Renal cortex interstitium (tissue), 11 donors: ENCODE measurements around the gene CSF1R. TPM values are rescaled to one million over a fixed set of nuclear protein-coding genes. Genes with fewer than 3 reads are reported as not detected.
"Not testable (repeated sequence)": the region's sequence is repeated elsewhere in the genome, so short reads cannot be mapped to it uniquely, and the experiment has no call there.

Experiments
- DNase-seq, 11 donors: peaks; one replicate each; pipeline ENCODE4 v3.0.0-alpha.2; 2013; ENCODE audit warnings: low read depth in 9 of 11, low spot score in 4 of 11; ENCODE audit errors: extremely low read depth in 1 of 11
- polyA plus RNA-seq, 3 donors: library from polyadenylated mRNA; unstranded; fragments of 120-200 nt; gene quantifications; one replicate each; pipeline ENCODE4 v1.2.1, GENCODE V29; 2013; ENCODE audit not compliant: insufficient read length in 3 of 3

Gene CSF1R
- polyA plus RNA-seq, 3 donors: 13.3 to 18.6 (median 15.9) TPM

DNA sequence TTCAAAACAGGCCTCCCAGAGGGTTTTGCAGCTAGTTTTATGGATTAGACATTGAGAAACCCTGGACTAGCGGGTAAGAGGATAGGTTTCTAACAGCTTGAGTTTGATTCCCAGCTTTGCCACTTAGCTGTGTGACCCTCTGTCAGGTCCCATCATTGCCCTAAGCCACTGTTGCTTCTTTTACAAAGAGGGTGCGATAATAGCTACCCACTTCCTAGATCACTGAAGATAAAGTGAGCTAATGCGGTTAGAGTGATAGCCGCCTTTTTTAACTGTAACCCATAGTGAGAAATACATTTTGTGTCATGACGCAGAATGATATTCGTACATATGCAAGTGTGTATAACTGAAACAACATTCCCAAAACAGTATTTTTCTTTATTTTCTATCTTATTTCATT, 40.3 kb downstream of the CSF1R start:
- no peak for DNase-seq

DNA sequence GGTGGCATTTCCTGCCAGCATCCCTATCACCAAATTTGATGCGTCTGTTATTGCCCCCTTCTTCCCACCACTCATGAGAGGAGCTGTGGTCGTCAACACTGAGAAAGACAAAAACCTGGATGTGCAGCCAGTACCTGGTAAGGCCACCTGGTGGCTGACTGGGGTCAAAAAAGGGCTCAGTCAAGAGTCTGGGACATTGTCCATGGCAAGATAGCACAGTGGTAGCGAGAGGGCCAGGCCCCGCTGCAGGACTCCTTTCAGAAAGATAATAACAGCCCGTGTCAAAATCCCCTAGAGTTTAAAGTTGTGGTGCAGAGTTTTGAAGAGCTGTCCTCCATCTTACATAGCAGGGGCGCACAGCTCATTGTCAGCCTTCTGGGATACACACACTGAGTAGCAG, 40.8 kb downstream of the CSF1R start:
- DNase-seq: no peak

DNA sequence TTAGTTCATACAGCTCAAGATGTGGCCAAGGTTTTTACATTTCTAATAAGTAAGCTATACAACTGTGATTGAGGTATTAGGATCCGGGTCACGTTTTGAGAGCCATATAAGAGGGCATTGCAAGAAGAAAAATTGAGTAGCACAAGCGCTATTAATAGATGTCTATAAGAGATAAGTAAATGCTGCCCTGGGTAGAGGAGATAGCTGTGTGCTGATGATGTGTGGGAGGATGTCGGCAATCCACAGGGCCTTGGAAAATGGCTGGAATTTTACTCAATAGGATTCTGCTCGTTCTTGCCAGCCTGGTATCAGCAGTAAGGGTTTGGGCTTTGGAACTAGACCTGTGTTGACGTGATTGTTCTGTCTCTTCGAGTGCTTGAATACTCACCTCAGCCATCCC, 41.6 kb downstream of the CSF1R start:
- DNase-seq: no peak

DNA sequence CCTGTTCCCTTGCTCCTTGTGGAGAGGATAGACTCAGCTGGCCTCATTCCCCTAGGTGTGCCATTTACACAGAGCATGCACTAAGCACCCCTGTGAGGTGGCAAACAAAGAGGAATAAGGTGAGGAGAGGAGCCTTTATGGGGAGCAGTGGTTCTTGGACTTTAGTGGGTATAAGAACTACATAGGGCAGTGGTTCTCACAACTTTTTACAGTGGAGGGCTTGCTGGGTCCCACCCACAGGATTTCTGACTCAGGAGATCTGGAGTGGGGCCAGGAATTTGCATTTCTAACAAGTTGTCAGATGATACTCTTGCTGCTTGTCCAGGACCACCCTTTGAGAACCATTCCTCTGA, 42.0 kb downstream of the CSF1R start:
- DNase-seq: no peak

DNA sequence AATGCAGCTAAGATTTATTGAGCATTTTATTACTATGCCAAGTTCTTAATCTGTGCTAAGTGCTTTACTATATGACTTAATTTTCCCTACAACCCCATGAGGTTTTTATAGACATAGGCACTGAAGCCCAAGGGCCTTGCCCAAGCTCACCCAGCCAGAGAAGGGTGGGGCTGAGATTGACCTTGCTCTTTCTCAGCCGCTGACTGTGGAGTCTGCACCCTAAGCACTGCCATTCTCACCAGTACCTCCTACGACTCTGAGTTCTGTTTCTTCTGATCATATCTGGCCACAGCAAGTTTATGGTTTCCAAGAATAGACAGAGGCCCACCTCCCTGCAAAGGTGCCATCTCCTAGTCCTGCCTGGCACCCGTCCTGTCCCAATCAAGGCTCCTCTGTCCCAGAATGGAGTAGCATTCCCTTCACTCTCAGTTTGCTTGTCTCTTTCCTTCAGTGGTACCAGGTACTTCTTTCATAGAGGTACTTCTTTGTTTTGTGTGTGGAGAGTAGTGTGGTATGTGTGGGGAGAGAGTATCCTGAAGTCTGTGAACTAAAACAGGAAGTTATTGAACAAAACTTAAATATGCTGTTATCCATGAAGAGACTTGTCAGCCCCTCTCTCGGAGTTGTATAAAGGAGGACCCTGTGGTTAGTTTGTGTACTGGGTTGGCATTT, 42.6 kb downstream of the CSF1R start:
- DNase-seq: no peak

DNA sequence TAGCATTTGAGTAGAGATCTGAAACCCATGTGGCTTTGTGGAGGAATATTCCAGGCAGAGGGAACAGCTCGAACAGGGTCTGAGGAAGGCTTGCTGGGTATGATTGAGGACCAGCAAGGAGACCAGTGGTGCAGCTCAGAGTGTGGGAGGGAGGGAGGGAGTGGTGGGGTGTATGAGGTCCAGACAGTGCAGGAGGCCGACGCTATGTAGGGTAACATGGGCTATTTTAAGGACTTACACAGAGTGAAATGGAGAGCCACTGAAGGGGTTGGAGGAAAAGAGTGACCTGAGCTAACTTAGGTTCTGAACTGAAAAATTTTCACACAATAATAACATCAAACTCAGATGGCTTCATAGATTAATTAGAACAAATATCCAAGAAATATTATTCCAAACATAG, 43.9 kb downstream of the CSF1R start:
- no peak for DNase-seq

DNA sequence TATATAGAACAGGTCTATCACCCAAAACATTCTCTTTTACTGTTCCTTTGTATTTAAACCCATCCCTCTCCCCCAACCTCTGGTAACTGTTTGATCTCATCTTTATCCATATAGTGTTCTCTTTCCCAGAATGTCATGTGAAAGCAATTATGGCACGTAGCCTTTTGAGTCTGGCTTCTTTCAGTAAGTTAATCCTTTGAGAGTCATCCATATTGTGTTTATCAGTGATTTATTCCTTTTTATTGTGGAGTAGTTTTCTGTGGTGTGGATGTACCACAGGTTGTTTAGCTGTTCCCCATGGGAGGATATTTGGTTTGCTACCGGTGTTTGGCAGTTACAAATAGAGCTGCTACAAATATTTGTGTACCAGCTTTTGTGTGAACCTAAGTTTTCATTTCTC, 47.8 kb downstream of the CSF1R start:
- no peak for DNase-seq

DNA sequence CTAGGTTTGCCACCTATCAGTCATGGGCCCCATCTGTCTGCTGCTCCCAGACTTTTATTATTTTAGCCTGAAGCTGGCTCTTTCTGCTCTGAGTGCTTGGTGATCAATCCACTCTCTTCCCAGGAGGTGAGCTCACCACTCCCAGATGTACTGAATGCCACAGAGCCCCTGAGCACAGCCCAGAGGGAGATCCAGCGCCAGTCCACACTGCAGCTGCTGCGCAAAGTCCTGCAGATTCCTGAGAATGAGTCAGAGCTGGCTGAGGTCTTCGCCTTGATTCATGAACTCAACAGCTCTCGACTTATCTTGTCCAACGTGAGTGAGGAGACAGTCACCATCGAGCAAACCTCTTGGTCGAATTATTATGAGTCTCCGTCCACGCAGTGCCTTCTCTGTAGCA, 49.8 kb downstream of the CSF1R start:
- DNase-seq: no peak

DNA sequence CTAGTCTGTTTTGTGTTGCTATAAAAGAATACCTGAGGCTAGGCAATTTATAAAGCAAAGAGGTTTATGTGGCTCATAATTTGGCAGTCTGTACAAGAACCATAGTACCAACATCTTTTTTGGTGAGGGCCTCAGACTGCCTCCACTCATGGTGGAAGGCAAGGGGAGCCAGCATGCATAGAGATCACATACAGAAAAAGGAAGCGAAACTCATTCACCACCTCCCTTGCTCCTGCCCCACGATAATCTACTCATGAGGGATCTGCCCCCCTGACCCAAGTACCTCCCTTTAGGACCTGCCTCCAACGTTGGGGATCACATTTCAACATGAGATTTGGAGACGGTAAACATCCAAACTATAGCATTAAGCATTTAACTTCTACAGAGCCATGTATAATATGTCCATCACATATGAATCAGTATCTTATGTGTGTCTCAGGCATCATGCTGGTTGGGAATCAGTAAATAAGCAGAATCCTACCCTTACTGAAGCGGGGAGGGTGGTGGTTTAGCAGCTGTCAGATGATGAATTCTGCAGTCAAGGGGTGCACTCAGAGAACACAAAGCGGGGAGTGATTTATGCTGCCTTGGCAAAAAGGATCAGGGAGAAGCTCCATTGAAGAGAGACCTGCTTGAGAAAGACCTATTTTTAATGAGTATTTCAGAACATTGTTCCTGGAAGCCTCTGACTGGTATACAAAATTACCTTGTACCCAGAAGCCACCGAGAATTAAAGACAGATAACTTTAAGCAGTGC, 51.0 kb downstream of the CSF1R start:
- DNase-seq: no peak

DNA sequence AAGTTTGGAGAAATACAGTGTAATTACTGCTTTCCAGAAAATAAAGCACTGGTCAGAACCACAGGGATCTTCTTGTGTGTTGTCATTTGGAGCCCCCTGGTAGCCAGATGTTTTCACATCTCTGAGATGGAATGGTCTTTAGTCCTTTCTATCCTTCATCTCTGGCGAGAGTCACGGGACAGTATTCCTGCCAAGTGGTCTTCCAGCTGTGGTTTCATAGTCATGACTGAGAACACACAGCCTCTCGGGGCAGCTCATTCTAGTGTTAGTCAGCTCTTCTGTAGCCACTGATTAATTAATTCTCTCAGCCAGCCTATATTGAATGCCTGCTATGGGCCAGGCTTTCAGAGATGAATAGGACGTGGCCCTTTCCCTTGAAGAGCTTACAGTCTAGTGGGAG, 51.7 kb downstream of the CSF1R start:
- DNase-seq: no peak

DNA sequence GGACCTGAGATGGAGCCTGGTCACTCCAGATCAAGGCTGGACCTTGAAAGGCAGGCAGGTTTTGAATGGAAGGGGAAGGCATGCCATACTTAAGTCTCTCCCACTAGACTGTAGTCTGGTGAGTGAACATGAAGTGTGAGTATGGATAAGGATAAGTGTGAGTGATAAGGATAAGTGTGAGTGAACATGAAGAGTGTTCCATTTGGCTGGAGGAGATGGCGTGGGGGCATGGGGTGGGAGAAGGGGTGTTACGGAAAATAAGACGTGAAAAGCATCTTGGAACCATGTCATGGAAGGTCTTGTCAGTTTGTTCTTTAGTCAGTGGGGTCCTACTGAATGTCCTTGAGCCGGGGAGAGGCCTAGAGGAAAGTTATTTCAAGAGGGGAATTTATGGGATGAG, 53.0 kb downstream of the CSF1R start:
- no peak for DNase-seq

DNA sequence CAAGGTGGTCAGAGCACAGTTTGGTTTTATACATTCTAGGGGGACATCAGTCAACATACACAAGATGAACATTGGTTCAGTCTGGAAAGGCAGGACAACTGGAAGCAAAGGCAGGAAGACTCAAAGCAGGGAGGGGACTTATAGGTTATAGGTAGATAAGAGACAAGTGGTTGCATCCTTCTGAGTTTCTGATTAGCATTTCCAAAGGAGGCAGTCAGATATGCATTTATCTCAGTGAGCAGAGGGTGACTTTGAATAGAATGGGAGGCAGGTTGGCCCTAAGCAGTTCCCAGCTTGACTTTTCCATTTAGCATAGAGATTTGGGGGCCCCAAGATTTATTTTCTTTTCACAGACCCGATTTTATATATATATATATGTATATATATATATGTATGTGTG, 58.3 kb downstream of the CSF1R start:
- not testable (repeated sequence) for DNase-seq

DNA sequence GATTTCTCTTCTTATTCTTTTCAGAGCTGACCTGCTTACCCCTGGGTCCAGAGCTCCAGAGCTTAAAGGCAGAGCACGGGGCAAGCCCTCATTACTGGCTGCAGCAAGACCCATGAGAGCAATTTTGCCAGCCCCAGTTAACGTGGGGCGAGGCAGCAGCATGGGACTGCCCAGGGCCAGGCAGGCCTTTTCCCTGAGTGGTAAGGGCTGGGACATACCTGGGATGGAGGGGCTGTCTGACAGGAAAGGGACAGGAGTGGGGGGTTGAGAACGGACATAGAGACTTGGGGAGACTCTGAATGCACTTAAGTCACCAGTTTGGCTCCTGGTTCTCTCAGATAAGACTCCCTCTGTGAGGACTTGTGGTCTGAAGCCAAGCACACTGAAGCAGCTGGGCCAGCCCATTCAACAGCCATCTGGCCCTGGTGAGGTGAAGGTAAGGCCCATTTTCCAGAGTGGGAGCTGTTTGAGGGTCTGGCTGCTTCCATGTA, 59.6 kb downstream of the CSF1R start:
- no peak for DNase-seq

DNA sequence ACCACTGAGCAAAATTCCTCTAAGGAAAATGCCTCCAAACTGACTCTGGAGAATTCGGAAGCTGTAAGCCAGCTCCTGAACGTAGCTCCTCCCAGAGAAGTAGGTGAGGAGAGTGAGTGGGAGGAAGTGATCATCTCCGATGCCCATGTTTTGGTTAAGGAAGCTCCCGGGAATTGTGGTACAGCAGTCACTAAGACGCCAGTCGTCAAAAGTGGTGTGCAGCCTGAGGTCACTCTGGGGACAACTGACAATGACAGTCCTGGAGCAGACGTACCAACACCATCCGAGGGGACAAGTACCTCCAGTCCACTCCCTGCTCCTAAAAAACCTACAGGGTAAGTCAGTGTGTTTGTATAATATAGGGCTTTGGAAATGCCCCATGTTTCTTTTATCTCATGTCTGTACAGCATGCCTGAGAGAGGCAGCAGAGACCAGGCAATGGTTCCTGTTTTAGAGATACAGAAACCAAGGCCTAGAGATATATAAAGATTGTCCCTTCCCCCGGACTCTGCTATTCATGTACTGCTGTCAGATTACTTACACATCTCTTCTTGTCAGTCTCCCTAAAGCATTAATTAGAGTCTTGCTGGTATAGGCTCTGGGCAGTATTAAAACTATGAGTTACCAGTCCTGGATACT, 61.9 kb downstream of the CSF1R start:
- DNase-seq: no peak

DNA sequence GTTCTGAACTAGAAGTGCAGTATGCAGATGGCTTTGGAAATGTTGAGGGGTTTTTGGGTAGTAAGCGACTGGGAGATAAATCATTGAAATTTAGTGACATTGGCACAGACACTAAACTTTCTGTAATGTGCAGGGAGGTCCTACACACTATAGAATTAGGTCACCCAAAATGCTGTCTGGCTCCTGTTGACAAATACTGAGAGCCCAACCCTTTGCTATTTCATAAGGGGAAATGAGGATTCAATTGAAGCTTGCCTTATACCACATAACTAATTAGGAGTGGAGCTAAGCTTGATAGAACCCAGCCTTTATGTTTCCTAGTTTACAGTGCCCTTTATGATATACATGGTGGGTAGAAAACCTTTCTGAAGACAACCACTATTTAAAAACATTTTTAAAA, 63.2 kb downstream of the CSF1R start:
- no peak for DNase-seq

DNA sequence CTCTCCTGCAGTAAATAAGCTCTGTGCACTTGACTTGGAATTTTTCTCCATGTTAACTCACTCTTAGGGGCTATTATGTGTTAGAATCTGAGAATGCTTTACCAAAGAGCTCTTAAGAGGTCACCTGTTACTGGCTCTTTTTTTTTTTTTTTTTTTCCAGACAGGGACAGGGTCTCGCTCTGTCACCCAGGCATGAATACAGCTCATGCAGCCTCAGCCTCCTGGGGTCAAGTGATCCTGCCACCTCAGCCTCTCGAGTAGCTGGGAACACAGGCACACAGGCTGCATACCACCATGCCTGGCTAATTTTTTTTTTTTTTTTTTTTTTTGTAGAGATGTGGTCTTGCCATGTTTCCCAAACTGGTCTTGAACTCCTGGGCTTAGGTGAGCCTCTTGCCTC, 63.7 kb downstream of the CSF1R start:
- DNase-seq: no peak

DNA sequence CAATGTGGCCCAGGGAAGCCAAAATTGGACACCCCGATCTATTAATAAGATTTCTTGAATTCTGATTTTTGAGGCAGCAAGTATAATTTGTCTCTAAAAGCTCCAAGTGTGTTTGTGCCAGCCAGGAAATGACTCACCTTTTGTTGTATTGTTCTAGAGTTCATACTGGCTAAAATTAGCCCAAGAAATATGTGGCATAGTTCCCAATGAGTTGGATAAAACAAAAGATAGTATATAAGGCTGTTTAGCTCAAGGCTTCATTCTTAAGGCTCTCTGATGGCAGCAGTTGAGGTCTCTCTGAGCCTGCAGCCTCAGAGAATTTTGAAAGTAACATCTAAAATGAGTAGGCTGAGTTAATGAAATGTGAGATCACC, 64.2 kb downstream of the CSF1R start:
- DNase-seq: no peak

DNA sequence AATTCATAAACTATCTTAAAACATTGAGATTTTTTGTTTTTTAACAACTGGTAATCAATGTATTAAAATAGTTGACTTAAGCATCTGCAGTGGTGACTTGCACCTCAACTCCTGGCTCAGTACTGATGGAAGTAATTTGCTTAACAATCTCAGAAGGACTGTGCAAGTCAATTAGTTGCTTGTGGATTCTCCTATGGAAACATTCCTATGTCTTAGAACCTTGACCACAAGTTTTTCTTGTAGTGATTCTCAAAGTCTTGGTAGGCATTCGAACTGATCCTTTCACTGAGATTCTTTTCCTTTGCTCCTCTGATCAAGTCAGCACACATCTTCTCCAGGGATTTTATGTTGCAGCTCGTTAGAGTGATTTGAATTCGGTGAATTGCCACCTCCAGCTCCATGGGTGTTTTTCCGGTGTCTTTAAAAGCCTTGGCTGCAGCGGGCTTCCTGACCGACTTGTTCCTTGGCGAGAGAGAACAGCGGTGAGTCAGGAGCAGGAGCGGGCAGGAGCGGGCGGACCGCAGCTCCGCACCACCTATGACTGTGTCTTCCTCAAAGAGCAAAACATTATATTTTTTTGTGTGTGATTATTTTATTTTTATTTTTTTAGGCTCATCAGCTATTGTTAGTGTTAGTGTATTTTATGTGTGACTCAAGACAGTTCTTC, 64.7 kb downstream of the CSF1R start:
- DNase-seq: no peak

DNA sequence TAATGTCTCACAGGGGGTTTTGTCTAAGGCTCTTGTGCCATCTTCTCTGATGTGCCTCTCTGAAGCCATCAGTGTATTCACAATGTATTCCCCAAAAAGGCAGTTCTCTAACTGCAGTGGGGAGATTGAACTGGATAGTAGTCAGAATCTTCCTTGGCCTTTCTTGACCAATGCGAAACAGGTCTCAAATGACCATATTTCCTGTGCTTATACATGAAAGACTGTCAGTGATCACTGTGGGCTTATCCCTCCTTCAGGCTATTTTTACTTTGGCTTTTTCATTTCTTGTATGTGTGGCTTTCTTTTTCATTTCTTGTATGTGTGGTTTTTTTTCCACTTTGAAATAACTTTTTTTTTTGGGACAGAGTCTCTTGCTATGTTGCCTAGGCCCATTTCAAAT, 66.1 kb downstream of the CSF1R start:
- DNase-seq: no peak
